8988T (cell line): ENCODE data around the gene RSPH3.

Source experiments
- DNase-seq: peaks from one replicate; pipeline ENCODE4 v3.0.0; 2011

RSPH3 gene

DNA sequence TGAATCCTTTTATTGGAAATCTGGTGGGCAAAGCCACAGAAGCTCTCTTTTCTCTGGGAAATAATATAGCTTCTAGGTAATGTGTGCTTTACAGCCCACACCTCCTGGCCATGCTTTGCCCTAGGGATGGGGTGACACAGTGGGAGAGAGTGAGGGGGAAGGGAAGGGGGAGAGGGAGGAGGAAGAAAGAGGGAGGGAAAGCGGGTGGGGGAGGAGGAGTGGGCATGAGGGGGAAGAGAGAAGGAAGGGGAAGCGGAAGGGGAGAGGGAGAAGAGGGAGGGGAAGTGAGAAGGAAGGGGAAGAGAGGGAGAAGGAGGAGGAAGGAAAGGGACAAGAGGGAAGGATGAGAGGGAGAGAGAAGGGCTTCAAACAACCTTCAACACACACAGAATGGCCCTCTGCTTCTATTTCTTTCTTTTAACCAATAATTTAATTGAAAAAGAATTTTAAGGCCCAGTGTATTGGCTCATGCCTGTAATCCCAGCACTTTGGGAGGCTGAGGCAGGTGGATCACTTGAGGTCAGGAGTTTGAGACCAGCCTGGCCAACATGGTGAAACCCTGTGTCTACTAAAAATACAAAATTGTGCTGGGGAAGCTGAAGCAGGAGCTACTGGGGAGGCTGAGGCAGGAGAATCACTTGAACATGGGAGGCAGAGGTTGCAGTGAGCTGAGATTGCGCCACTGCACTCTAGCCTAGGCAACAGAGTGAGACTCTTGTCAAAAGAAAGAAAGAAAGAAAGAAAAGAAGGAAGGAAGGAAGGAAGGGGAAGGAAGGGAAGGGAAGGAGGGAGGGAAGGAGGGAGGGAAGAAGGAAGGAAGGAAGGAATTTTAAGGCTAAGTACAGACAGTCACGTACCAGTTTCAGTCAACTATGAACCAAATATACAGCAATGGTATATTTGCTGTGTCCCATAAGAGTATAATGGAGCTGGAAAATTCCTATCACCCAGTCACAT, 75.2 kb downstream of the RSPH3 start:
- no peak for DNase-seq

GRCh38 chr6:158923805-158924498, 76.0 kb downstream of the RSPH3 start:
- no peak for DNase-seq
